Type B pancreatic cell (in vitro differentiated cells): ENCODE measurements around the gene PARVG. TPM values are rescaled to one million over a fixed set of nuclear protein-coding genes. Genes with fewer than 3 reads are reported as not detected.

ENCODE experiments used
- DNase-seq: peaks from one replicate; pipeline ENCODE4 v3.0.0; 2021; ENCODE audit warnings: mixed read lengths; ENCODE audit not compliant: unreplicated experiment; ENCODE audit errors: extremely low spot score
- H3K27ac Mint-ChIP-seq: 2 replicates; pipeline ENCODE4 v1.8.0; 2021; ENCODE audit warnings: mild to moderate bottlenecking, mixed read lengths
- H3K27me3 Mint-ChIP-seq: 2 replicates; pipeline ENCODE4 v1.8.0; 2021; ENCODE audit warnings: mixed read lengths
- H3K36me3 Mint-ChIP-seq: 2 replicates; pipeline ENCODE4 v1.8.0; 2021; ENCODE audit warnings: mixed read lengths
- H3K4me1 Mint-ChIP-seq: one replicate; pipeline ENCODE4 v1.8.0; 2021; ENCODE audit warnings: mixed read lengths; ENCODE audit not compliant: unreplicated experiment
- H3K4me3 Mint-ChIP-seq: 2 replicates; pipeline ENCODE4 v1.8.0; 2021; ENCODE audit warnings: mild to moderate bottlenecking, mixed read lengths
- H3K9me3 Mint-ChIP-seq: 2 replicates; pipeline ENCODE4 v1.8.0; 2021; ENCODE audit warnings: mixed read lengths
- CTCF ChIP-seq: fragments of 200-600 bp; sonication (generic); conservative IDR thresholded peaks from 2 replicates; pipeline ENCODE4 v1.5.0; 2021; ENCODE audit warnings: antibody characterized with exemption, mild to moderate bottlenecking
- total RNA-seq: library from RNA; stranded (reverse); gene quantifications from 2 replicates; pipeline ENCODE4 v1.2.1, GENCODE V29; 2021; ENCODE audit warnings: low replicate concordance

The PARVG gene
- total RNA-seq, 1 donor from 2014 or later: 0.19 TPM

- Mint-ChIP-seq H3K4me3 (no peak overlapping the region), H3K27ac (no peak overlapping the region), H3K9me3 (no peaks in the 10 kb centered on the region), H3K36me3 (no peaks in the 10 kb centered on the region), H3K4me1 (no peaks in the 10 kb centered on the region), H3K27me3 (peaks cover 3% of the 10 kb centered on the region)
- DNase-seq: no peak
- no peak for TF ChIP-seq CTCF
These were observed 38.6 kb downstream of the PARVG start for GRCh38 chr22:44219101-44219870.

- no peaks in the 10 kb centered on the region for H3K36me3 Mint-ChIP-seq
- no peak overlapping the region for H3K27ac Mint-ChIP-seq
- H3K27me3 Mint-ChIP-seq: peaks cover 17% of the 10 kb centered on the region
- TF ChIP-seq CTCF: no peak
- H3K9me3 Mint-ChIP-seq: no peaks in the 10 kb centered on the region
- H3K4me3 Mint-ChIP-seq: no peak overlapping the region
- no peak for DNase-seq
- peaks cover 8% of the 10 kb centered on the region for H3K4me1 Mint-ChIP-seq
These were observed 40.3 kb downstream of the PARVG start for GRCh38 chr22:44220727-44221680.

- no peaks in the 10 kb centered on the region for H3K36me3 Mint-ChIP-seq
- no peak for TF ChIP-seq CTCF
- no peak overlapping the region for H3K27ac Mint-ChIP-seq
- no peaks in the 10 kb centered on the region for H3K9me3 Mint-ChIP-seq
- H3K27me3 Mint-ChIP-seq: peaks cover 21% of the 10 kb centered on the region
- no peak overlapping the region for H3K4me3 Mint-ChIP-seq
- H3K4me1 Mint-ChIP-seq: peaks cover 8% of the 10 kb centered on the region
- DNase-seq: no peak
These were observed 41.2 kb downstream of the PARVG start for GRCh38 chr22:44221710-44222475.

- H3K4me1 Mint-ChIP-seq: peaks cover 8% of the 10 kb centered on the region
- H3K36me3 Mint-ChIP-seq: no peaks in the 10 kb centered on the region
- no peak for DNase-seq
These were observed 43.4 kb downstream of the PARVG start for GRCh38 chr22:44224166-44224565.

More at GRCh38 chr22:44224166-44224565, 43.4 kb downstream of the PARVG start:
- H3K9me3 Mint-ChIP-seq: peaks cover 2% of the 10 kb centered on the region
- no peak overlapping the region for H3K4me3 Mint-ChIP-seq
- no peak overlapping the region for H3K27ac Mint-ChIP-seq
- no peak for TF ChIP-seq CTCF
- peaks cover 21% of the 10 kb centered on the region for H3K27me3 Mint-ChIP-seq
